GM19043 (cell line): ENCODE data around the gene PPP2R3A.
"Not testable (repeated sequence)": the region's sequence is repeated elsewhere in the genome, so short reads cannot be mapped to it uniquely, and the experiment has no call there.

Experiments used
- ATAC-seq: cut with Tn5 transposase; IDR thresholded peaks from one replicate; pipeline ENCODE4 v1.9.1; 2021; ENCODE audit warnings: low read depth; ENCODE audit not compliant: unreplicated experiment

PPP2R3A gene, protein sequence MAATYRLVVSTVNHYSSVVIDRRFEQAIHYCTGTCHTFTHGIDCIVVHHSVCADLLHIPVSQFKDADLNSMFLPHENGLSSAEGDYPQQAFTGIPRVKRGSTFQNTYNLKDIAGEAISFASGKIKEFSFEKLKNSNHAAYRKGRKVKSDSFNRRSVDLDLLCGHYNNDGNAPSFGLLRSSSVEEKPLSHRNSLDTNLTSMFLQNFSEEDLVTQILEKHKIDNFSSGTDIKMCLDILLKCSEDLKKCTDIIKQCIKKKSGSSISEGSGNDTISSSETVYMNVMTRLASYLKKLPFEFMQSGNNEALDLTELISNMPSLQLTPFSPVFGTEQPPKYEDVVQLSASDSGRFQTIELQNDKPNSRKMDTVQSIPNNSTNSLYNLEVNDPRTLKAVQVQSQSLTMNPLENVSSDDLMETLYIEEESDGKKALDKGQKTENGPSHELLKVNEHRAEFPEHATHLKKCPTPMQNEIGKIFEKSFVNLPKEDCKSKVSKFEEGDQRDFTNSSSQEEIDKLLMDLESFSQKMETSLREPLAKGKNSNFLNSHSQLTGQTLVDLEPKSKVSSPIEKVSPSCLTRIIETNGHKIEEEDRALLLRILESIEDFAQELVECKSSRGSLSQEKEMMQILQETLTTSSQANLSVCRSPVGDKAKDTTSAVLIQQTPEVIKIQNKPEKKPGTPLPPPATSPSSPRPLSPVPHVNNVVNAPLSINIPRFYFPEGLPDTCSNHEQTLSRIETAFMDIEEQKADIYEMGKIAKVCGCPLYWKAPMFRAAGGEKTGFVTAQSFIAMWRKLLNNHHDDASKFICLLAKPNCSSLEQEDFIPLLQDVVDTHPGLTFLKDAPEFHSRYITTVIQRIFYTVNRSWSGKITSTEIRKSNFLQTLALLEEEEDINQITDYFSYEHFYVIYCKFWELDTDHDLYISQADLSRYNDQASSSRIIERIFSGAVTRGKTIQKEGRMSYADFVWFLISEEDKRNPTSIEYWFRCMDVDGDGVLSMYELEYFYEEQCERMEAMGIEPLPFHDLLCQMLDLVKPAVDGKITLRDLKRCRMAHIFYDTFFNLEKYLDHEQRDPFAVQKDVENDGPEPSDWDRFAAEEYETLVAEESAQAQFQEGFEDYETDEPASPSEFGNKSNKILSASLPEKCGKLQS (N-terminal part only)

DNA sequence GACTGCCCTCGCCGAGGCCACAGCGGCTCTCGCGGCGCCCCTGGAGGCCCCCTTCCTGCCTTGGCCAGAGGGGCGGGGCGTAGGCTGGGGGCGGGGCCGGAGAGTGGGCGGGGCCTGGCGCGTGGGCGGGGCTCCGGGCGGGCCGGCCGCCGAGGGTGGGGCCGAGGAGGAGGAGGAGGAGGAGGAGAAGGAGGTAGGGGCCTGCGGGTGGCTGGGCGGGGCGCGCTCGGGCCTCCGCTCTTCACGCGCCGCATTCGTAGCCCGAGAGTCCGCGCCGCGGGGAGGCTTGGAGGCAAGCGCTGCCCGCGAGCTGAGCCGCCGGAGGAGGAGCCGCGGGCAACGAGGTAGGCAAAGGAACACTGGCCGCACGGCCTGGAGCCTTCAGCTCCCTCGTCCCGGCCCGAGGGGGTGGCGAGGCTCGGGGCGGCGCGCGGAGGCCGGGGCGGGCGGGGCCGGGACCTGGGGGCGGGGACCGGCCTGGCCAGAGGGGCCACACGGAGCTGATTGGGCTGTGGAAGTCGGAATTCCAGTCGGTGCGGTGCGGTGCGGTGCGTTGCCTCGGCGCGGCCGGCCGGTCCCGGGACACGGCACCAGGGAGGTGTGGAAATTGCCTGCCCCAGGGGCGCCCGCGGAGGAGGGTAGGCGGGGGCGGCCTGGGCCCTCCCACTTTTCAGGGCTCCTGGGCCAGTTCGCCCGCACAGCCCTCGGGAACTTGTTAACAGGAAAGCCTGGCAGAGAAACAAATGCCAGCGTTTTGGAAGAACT is at the start of gene PPP2R3A:
TSS of gene PPP2R3A (plus strand) at position 223 of the 765 bp plus-strand sequence. CDS start 35,771 bp downstream, outside the sequence.
- peak; percentile 62 for ATAC-seq

DNA sequence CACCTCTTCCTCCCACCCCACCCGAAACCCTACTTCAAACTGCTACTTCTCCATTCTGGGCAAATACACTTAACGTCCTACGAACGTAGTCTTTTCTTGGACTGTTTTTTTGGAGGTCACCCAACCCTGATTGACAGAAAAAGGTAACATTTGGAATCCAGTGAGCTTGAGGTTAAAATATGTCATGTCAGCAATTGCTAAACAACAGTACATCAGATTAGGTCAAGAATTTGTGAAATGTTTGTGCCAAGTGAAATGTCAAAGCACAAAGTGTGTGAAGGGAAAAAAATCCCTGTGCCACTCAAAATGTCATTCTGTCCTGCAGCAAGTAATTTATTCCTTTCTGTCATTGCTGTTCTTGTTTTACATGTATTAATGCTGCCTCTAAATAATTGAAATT is 49.2 kb upstream of the PPP2R3A start:
- no peak for ATAC-seq

DNA sequence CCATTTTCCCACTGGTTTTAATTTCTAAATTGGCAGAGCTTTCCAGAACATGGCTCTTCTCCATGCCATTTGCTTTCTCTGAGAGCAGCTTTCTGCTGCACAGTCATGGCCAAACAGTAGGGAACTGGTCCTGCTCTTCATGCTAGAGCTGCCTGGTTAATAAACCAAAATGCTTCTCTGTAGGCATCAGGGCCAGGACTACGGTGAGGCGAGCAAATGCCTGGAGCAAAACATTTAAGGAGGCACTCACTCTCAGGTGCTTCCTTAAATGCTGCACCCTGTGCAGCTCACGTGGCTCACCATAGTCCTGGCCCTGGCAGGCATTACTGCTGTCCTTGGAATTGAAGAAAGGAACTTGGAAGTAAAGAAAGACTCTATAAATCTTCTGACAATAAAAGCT is 48.5 kb upstream of the PPP2R3A start:
- ATAC-seq = no peak

DNA sequence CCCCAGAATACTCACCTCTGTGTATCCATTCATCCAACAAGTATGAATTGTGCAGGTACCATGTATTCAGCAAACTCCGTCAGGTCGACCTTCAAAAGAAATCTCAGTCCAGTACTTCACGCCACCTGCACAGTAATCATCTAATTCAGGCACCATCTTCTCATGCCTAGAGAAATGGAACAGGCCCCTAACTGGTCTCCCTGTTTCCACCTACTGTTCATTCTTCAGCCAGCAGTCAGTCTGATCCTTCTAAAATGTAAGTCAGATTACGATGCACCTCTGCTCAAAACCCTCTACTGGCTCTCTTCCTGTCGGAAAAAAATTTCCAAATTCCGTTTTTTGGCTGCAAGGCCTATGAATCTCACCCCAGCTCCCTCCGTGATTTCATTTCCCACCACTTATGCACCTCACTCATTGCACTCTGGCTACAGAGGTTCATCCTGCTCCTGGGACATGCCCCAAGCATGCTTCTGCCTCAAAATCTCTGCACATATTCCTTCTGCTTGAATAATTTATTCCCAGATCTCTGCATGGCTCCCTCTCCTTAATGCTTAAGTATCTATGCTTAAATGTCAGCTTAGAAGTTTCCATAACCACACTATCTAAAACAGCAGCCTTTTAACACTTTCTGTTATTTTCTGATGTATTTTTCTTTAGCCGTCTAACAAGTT is 47.5 kb upstream of the PPP2R3A start:
- ATAC-seq = no peak

DNA sequence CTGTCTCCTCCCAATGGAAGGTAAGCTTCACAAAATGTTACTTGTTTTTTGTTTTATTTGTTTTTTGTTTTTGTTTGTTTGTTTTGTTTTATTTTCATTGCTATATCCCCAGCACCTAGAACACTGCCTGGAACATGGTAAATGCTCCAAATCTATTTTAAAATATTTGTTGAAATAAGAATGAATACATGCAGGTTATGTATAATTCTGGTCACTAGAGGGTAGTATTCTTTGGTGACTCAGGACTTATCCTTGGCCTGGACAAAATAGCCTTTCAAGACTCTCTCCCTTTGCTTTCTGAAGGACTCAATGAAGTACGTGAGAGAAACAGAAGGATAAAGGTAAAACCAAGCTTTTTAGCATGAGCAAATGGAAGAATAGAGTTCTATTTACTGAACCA is 46.9 kb upstream of the PPP2R3A start:
- ATAC-seq = no peak

DNA sequence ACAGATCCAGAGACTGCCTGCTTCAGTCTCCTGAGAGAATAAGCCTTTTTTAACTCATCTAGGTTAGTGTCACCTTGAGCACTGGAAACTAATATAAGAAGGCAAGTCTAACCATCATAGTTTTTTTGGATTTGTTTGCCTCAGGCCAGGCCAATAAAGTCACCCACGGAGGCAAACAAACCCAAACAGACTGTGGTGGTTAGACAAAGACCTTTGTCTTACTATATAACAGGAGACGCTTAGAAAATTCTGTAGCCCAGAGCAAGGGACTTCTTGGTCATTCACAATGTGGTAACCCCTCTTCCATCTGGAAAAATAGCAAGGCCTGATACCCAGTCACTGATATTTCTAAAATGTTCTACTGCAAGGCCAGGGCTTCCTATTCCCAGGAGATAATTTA is 45.3 kb upstream of the PPP2R3A start:
- no peak for ATAC-seq

DNA sequence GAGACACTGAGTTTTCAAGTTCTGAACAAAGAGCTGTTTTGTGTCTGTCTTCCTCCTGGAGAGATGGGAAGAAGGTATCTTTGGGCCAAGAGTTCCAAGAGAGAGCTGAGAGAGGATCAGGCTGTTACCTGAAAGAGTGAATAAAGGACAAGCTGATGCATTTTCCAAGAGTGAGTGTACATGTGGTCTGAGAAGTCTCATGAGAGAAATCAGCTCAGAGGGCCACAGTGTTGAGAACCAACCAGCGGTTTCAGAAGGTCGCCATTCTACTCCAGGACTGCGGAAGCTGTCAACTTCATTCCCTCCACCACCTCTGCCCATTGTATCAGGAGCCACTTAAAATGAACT is 42.7 kb upstream of the PPP2R3A start:
- no peak for ATAC-seq

DNA sequence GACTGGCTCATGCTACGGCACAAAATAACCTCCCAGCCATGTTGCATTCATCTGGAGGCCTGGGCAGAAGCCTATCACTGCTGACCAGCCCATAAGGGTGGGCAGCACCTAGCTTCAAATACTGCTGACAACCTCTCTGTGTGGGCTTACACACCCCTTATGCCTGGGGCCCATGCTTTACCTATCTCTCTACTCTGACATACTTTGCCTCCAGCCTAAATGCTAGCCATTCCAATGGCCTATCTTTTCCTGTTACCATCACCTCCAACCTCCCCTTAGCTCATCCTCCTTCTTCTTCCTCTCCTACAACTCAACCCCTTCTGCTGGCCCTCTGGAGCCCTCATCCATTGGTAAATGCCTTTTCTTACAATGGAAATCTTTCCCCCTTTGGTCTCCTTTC is 41.0 kb upstream of the PPP2R3A start:
- no peak for ATAC-seq

DNA sequence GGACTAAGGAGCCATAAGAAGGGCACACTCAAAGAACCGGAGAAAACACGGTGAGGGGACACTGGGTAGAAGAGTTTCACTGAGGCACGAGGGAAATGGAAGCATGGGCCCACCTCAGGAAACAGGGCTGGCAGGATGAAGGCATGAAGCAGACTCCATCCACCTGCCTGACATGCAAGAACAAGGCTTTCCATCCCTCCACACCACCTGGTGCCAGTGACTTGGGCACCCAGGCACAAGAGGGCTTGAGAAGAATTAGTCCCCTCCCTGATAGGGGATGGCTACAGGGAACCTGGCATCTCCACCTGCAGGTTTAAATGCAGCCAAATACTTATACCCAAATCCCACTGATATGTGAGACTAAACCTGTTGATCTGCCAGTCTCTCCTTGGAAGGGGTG is 38.9 kb upstream of the PPP2R3A start:
- no peak for ATAC-seq

DNA sequence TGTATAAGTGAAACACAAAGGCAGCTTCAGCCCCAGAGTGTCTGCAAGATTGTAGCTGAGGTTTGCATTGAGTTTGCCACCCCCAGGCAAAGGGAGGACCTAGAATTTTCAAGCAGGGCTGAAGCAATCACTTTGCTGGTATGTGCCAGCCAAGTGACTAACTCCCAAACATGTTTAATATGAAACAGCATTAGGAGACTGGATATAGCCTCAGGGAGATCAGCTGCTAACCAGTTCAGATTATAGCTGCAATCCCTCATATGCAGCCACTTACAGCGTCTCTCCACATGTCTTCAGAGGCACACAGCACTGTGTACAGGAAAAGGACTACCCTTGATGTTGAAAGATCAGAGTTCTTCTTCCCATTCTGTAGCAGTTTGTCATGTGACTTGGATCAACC is 38.4 kb upstream of the PPP2R3A start:
- ATAC-seq = no peak

DNA sequence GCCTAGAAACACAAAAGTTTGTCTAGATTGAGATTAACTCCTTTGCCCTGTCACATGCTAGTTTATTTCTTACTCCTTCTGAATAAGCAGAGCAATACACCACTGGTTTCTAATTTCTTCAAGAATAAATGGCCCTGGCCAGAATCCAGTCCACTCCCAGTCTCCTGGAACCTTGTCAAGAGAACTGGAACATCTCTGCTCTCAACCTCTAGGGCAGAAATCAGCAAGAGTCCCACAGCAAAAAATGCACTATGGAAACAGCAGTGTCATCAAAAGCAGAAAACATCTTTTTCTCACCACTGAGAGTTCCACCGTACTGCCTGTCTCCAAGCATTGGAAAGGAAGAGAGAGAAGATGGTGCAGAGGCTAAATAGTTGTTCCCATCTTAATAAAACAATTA is 35.9 kb upstream of the PPP2R3A start:
- no peak for ATAC-seq

DNA sequence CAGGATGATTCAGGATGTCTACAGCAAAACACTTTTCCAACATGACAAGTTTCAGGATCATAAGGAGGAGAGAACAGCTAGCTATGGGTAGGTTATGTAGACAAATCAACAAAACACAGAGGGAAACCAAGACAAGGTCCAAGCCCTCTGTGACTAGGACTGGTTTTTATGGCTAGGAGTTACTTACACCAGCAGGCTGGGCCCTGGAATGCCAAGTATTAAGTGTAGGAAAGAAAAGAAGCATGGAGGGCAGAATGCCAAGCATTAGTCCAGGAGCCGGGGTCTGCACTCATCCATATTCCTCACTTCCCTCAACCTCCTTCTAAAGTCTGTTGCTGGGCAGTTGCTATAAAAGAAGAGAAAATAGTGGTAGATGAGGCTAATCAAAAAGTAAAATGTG is 35.3 kb upstream of the PPP2R3A start:
- ATAC-seq = no peak

DNA sequence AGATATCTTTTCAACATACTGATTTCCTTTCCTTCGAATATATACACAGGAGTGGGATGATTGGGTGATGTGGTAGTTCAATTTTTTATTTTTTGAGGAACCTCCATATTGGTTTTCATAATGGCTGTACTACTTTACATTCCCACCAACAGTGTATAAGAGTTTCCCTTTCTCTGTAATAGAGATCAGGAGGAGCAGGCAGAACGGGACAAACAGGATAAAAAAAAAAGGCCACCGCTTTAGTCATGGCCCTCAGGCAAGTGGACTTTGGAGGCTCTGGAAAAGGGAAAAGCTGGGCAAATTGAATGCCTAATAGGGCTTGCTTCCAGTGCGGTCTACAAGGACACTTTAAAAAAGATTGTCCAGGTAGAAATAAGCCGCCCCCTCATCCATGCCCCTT is 30.4 kb upstream of the PPP2R3A start:
- ATAC-seq = not testable (repeated sequence)

DNA sequence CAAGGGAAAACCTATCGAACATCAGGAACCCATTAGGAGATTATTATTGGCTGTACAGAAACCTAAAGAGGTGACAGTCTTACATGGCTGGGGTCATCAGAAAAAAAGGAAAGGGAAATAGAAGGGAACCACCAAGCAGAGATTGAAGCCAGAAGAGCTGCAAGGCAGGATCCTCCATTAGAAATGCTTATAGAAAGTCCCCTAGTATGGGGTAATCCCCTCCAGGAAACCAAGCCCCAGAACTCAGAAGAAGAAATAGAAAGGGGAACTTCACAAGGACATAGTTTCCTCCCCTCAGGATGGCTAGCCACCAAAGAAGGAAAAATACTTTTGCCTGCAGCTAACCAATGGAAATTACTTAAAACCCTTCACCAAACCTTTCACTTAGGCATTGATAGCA is 27.8 kb upstream of the PPP2R3A start:
- ATAC-seq = not testable (repeated sequence)

DNA sequence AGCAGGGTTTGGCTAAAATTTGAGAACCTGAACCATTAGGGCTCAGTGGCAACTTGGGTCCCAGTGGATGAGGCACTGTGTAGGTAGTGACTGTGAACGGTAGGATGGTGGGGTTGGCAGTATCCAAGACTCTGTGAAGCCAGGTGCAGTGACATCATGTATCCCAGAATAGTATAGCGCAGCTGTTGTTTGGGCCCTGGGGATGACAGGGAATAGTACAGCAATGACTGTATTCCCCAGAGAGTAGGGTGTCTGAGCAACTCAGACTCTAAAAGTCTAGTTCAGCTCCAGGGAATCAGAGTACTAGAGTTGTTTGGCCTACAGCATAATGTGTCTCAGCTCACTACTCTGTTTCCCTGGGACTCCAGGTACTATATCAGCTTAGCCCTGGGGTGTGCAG is 20.7 kb upstream of the PPP2R3A start:
- ATAC-seq = no peak

DNA sequence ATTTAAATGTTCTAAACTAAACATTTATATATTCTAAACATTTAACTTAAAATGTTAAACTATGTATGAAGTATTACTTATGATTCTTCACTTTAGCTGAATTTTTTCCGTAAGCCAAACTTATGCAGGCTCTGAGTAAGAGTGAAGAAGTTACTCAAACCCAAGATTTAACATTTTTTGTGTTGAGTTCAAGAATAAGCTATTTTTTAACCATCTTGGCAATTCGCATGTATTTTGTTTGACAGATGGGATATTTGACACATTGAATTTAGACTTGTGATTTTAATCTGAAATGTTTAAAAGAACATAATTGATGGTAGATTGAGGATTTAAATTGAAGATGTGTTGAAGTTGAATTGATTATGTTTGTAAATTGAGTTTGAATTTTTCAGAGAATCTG is 14.6 kb upstream of the PPP2R3A start:
- no peak for ATAC-seq

DNA sequence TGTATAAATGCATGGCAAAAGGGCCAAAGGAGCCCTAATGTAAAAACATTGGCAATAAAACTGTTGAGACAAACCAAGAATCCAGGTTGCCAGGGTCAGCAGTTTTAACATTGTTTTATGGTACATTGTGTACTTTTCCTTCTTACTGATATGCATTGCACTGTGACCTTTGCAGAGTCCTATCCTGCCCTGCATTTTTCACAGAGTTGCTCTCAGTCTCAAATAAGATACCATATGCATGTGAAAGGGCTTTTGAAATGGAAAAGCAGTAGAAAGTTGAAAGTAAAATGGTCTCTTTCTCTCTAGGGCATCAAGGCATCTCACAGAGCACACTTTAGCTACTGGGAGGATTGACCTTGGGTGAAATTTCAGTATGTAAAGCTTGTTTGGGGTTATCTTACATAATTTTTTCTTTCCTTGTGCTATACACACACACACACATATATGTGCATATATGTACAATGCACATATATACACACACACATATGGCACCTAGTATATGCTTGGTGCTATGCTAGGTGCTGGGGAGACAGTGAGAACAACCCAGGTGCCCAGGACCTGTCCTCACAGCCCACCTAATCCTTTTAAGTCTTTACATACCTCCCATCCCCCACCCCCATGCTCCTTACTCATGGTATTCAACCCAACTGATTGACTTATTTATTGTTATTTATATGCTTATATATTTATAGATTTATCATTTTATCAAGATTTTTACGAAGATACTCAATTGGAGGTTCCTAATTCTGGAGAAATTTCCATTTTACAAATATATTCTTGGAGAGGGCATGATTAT is 1.2 kb upstream of the PPP2R3A start:
- ATAC-seq = no peak

DNA sequence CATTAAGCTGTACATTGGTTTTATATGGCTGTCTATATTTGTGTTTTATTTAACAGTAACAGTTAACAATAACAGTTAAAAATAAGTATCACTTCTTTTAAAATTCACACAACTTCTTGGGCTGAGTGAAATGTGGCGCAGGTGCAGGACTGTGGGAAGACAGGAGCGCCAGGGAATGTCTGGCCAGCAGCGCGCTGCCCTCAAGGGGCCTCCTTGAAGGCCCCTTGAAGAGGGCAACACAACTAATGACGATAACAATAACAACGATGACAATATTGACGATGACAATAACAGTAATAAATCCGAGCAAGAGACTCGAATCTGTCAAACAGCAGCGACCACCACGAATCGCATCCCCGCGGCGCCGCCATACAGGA is 411 bp upstream of the PPP2R3A start:
- no peak for ATAC-seq

DNA sequence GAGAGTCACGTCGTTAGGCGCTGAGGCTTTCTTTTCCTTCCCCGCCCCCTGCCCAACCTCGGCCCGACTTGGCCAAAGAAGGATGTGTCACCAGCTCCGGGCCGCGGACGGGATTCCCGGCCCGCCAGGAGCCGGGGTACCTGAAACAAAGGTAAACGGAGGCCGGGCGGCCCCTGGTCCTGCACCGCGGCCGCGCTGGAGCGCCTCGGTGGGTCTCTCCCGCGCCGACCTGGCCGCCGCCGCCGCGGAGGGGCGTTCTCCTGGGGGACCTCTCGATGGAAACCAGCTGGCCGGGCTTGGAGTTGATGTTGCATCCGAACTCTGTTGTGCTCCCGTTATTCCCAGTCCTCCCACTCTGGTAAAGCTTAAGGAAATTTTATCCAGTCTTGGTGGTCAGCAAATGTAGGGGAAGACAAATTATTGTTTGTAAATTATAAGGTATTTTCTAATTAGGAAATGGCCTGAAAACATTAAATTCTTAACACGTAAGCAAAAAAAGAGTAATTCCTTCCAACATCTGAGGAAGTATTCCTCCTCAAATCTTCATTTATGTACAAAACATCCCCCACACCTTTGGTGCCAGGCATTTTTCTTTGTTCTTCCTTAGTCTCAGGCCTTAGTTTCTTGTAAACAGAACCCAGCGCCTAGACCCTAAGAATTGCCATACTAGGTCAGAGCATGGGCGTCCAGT is 888 bp downstream of the PPP2R3A start:
- no peak for ATAC-seq
